ENCODE data around the gene FAM3B. TPM values are rescaled to one million over a fixed set of nuclear protein-coding genes. Genes with fewer than 3 reads are reported as not detected.
"Not testable (repeated sequence)": the region's sequence is repeated elsewhere in the genome, so short reads cannot be mapped to it uniquely, and the experiment has no call there.

Gene FAM3B
- total RNA-seq, 1 experiment from 2014 or later = 0.31 TPM

- Histone ChIP-seq H3K36me3 (replicated peaks; ENCODE audit: control insufficient read depth, insufficient read depth, low read length) (no peaks in the 10 kb centered on the region), H3K4me3 (ENCODE audit: insufficient read depth, low read depth, low read length) (no peak overlapping the region), H3K27me3 (ENCODE audit: control insufficient read depth, insufficient read depth, low read length) (no peaks in the 10 kb centered on the region)
- DNase-seq = no peak
These were observed 40.9 kb downstream of the FAM3B start for GRCh38 chr21:41357546-41357945.

- no peaks in the 10 kb centered on the region for H3K36me3 ChIP-seq (replicated peaks; ENCODE audit: control insufficient read depth, insufficient read depth, low read length)
- no peak for DNase-seq
These were observed 41.9 kb downstream of the FAM3B start for GRCh38 chr21:41358193-41359166.

GRCh38 chr21:41359286-41359685, 42.7 kb downstream of the FAM3B start:
- H3K36me3 ChIP-seq (replicated peaks; ENCODE audit: control insufficient read depth, insufficient read depth, low read length) = no peaks in the 10 kb centered on the region
- H3K4me3 ChIP-seq (ENCODE audit: insufficient read depth, low read depth, low read length) = no peak overlapping the region
- H3K27me3 ChIP-seq (ENCODE audit: control insufficient read depth, insufficient read depth, low read length) = no peaks in the 10 kb centered on the region
- peak; percentile 83 for DNase-seq

More at GRCh38 chr21:41358193-41359166, 41.9 kb downstream of the FAM3B start:
- no peaks in the 10 kb centered on the region for H3K27me3 ChIP-seq (ENCODE audit: control insufficient read depth, insufficient read depth, low read length)
- H3K4me3 ChIP-seq (ENCODE audit: insufficient read depth, low read depth, low read length) = no peak overlapping the region

DNA sequence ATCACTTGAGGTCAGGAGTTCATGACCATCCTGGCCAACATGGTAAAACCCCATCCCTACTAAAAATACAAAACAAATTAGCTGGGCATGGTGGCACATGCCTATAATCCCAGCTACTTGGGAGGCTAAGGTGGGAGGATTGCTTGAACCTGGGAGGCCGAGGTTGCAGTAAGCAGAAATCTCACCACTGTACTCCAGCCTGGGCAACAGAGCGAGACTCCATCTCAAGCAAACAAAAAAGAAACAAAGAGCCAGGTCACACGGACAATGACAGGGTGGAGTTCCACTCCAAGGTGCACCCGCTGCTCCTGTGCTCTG, 43.1 kb downstream of the FAM3B start:
- not testable (repeated sequence) for H3K4me3 ChIP-seq (ENCODE audit: insufficient read depth, low read depth, low read length); H3K27me3 ChIP-seq (ENCODE audit: control insufficient read depth, insufficient read depth, low read length); DNase-seq; H3K36me3 ChIP-seq (replicated peaks; ENCODE audit: control insufficient read depth, insufficient read depth, low read length)

DNA sequence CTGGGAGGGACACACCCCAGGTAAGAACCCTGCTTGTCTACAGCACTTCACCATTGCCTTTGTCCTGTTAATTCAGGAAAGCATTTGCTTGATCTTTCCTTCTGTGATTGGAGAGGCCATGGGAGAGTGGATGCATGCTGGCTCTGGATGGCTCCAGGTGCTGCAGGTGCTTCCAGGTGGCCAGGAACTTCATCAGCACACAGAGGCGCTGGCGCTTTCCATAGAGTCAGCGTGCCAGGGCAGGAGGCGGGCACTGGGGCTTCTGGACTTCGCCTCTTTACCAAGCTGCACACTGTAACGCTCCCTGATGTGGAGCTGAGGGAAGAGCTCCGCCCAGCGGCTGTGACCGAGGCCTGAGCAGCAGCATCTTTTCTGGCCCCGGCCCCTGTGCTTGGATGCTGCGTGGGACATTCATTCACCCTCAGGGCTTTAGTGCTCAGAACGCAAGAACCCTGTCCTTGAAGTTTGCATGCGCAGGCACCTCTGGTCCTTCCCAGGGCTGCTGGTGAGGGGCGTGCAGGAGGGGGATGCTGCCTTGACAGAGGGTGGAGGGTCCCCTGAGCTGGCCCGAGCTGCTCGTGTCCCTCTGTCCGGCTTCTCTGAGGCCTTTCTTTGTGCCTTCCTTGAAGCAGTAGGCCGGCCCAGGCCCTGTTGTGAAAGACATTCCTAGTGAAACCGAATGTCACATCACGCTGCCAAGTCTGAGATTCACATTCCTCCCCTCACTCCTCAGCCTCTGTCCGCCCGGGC, 43.6 kb downstream of the FAM3B start:
- H3K36me3 ChIP-seq (replicated peaks; ENCODE audit: control insufficient read depth, insufficient read depth, low read length) = no peaks in the 10 kb centered on the region
- peak; percentile 79 for DNase-seq
- H3K27me3 ChIP-seq (ENCODE audit: control insufficient read depth, insufficient read depth, low read length) = no peaks in the 10 kb centered on the region
- H3K4me3 ChIP-seq (ENCODE audit: insufficient read depth, low read depth, low read length) = no peak overlapping the region

DNA sequence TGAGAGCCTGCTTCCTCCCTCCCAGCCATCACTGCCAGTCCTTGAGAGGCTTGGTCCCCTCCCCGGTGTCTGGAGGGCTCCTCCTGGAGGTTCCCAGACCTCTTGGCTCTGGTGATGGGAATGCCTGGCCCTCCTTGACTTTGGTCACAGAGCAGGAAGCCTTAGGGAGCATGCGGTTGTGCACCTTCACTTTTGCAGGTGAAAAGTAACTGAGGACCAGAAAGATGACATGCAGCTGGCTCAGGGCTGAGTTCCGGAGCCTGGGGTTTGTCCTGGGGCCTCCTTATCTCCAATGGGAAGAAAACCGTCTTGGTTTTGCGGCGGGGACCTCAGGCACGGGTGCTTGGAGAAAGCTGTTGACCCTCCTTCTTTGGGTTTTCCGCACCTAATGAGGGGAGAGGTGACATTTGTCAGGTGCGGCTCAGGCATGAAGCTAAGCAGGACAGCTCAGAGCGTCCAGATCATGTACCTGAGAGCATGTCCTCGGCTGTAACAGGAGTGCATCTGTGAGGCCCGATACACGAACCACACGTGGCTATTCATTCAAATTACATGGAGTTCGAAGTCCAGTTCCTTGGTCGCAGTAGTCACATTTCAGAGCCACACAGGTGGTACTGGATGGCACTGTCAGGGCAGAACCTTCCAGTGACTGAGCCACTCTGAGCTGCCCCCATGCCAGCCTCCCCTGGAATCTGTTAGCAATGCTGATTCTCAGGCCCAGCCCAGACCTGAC, 44.6 kb downstream of the FAM3B start:
- DNase-seq = no peak
- no peaks in the 10 kb centered on the region for H3K27me3 ChIP-seq (ENCODE audit: control insufficient read depth, insufficient read depth, low read length)
- H3K36me3 ChIP-seq (replicated peaks; ENCODE audit: control insufficient read depth, insufficient read depth, low read length) = no peaks in the 10 kb centered on the region
- H3K4me3 ChIP-seq (ENCODE audit: insufficient read depth, low read depth, low read length) = no peak overlapping the region

- H3K4me3 ChIP-seq (ENCODE audit: insufficient read depth, low read depth, low read length) = no peak within 1 kb of the TSS
- DNase-seq = no peak
- no peaks in the 10 kb centered on the region for H3K27me3 ChIP-seq (ENCODE audit: control insufficient read depth, insufficient read depth, low read length)
- no peaks in the 10 kb centered on the region for H3K36me3 ChIP-seq (replicated peaks; ENCODE audit: control insufficient read depth, insufficient read depth, low read length)
These were observed 45.4 kb downstream of the FAM3B start, which contains the start of gene MX2 for GRCh38 chr21:41361786-41362604. MX2 (plus strand) TSS chr21:41362027; CDS start chr21:41376907, 14,880 bp downstream.

GRCh38 chr21:41362605-41363369, 46.2 kb downstream of the FAM3B start:
- H3K36me3 ChIP-seq (replicated peaks; ENCODE audit: control insufficient read depth, insufficient read depth, low read length) = no peaks in the 10 kb centered on the region
- no peak overlapping the region for H3K4me3 ChIP-seq (ENCODE audit: insufficient read depth, low read depth, low read length)
- H3K27me3 ChIP-seq (ENCODE audit: control insufficient read depth, insufficient read depth, low read length) = no peaks in the 10 kb centered on the region
- no peak for DNase-seq

- DNase-seq = peak; percentile 6
- no peaks in the 10 kb centered on the region for H3K36me3 ChIP-seq (replicated peaks; ENCODE audit: control insufficient read depth, insufficient read depth, low read length)
- H3K4me3 ChIP-seq (ENCODE audit: insufficient read depth, low read depth, low read length) = no peak overlapping the region
- H3K27me3 ChIP-seq (ENCODE audit: control insufficient read depth, insufficient read depth, low read length) = no peaks in the 10 kb centered on the region
These were observed 47.0 kb downstream of the FAM3B start for GRCh38 chr21:41363370-41364270.

DNA sequence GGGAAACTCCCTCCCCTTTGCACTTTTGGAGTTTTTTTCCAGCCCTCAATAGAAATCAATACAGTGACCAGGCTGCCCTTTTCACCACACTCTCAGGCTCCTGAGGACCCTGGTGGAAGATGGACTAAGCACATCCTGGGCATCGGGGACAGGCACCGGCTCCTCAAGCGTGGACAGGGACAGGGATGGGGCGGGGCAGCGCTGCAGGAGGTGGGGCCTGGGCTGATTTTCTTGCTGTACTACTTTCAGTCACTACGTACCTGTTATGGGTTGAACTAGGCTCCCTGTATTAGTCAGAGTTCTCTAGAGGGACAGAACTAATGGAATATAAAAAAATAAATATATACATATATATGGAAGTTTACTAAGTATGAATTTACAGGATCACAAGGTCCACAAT, 47.7 kb downstream of the FAM3B start:
- Histone ChIP-seq H3K4me3 (ENCODE audit: insufficient read depth, low read depth, low read length) (no peak overlapping the region), H3K36me3 (replicated peaks; ENCODE audit: control insufficient read depth, insufficient read depth, low read length) (no peaks in the 10 kb centered on the region), H3K27me3 (ENCODE audit: control insufficient read depth, insufficient read depth, low read length) (no peaks in the 10 kb centered on the region)
- peak; percentile 23 for DNase-seq

DNA sequence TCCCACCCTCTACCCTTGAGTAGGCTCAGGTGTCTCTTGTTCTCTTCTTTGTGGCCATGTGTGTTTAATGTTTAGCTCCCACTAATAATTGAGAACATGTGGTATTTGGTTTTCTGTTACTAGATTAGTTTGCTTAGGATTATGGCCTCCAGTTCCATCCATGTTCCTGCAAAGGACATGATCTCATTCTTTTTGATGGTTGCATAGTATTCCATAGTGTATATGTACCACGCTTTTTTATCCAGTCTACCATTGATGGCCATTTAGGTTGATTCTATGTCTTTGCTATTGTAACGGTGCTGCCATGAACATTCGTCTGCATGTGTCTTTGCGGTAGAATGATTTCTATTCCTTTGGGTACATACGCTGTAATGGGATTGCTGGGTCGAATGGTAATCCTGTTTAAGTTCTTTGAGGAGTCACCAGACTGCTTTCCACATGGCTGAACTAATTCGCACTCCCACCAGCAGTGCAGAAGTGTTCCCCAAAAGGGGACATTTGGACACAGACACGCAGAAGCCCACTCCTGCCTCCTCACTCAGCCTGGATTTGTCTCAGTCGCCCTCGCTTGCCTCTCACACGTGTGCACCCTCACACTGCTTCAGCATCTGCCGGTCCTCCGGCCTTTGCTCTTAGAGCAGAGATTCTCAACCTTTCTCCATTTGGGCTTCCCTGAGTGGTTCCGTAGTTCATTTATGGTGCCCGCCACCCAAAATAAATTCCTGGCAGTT, 48.9 kb downstream of the FAM3B start:
- DNase-seq = no peak
- Histone ChIP-seq H3K27me3 (ENCODE audit: control insufficient read depth, insufficient read depth, low read length) (no peaks in the 10 kb centered on the region), H3K36me3 (replicated peaks; ENCODE audit: control insufficient read depth, insufficient read depth, low read length) (no peaks in the 10 kb centered on the region), H3K4me3 (ENCODE audit: insufficient read depth, low read depth, low read length) (no peak overlapping the region)

- DNase-seq = no peak
- Histone ChIP-seq H3K36me3 (replicated peaks; ENCODE audit: control insufficient read depth, insufficient read depth, low read length) (no peaks in the 10 kb centered on the region), H3K4me3 (ENCODE audit: insufficient read depth, low read depth, low read length) (no peak overlapping the region), H3K27me3 (ENCODE audit: control insufficient read depth, insufficient read depth, low read length) (no peaks in the 10 kb centered on the region)
These were observed 50.0 kb downstream of the FAM3B start for GRCh38 chr21:41366522-41367151.

All from H7 (cell line).